A673 (cell line): ENCODE measurements around the gene ZNF837. TPM values are rescaled to one million over a fixed set of nuclear protein-coding genes. Genes with fewer than 3 reads are reported as not detected.

Experiments
- BruUV-seq: library from RNA; stranded (reverse); fragments of 400-500 nt; replicated peaks from 2 replicates; lab custom pipeline; 2021; lab: Mats Ljungman, UMichigan
- CTCF ChIA-PET: fragments of 300-600 bp; sonication (Branson Sonifier 250); formaldehyde crosslinking; loops from one replicate; lab custom pipeline; 2022; ENCODE audit warnings: antibody characterized with exemption; lab: Charles Lee
- POLR2A ChIA-PET: fragments of 300-600 bp; sonication (Branson Sonifier 250); formaldehyde crosslinking; loops from one replicate; lab custom pipeline; 2022; ENCODE audit warnings: antibody characterized with exemption; ENCODE audit not compliant: low non-redundant PET; lab: Charles Lee
- DNase-seq: peaks from one replicate; pipeline ENCODE4 v3.0.0-alpha.2; 2015; ENCODE audit warnings: low spot score
- H3K27ac ChIP-seq: fragments of 200-600 bp; sonication (generic); 2 replicates; pipeline ENCODE4 v1.5.1; 2016; ENCODE audit warnings: mixed run types, low read depth, mild to moderate bottlenecking, mixed read lengths, antibody characterized with exemption, low read length; ENCODE audit not compliant: poor library complexity, severe bottlenecking
- H3K27me3 ChIP-seq: fragments of 200-600 bp; sonication (generic); replicated peaks from 2 replicates; pipeline ENCODE4 v1.6.1; 2017; ENCODE audit warnings: mixed run types, low read depth, mild to moderate bottlenecking, mixed read lengths, antibody characterized with exemption, low read length; ENCODE audit not compliant: insufficient read depth, poor library complexity
- H3K36me3 ChIP-seq: fragments of 200-600 bp; sonication (generic); 2 replicates; pipeline ENCODE4 v1.6.1; 2016; ENCODE audit warnings: mixed run types, mild to moderate bottlenecking, mixed read lengths, antibody characterized with exemption, low read length; ENCODE audit not compliant: insufficient read depth, poor library complexity, severe bottlenecking
- H3K4me1 ChIP-seq: fragments of 200-600 bp; sonication (generic); 2 replicates; pipeline ENCODE4 v1.6.1; 2017; ENCODE audit warnings: mixed run types, mild to moderate bottlenecking, mixed read lengths, antibody characterized with exemption, low read length; ENCODE audit not compliant: insufficient read depth, poor library complexity, severe bottlenecking
- H3K4me3 ChIP-seq: fragments of 200-600 bp; sonication (generic); 2 replicates; pipeline ENCODE4 v1.5.1; 2016; ENCODE audit warnings: low read depth, mixed run types, mild to moderate bottlenecking, mixed read lengths, low read length; ENCODE audit not compliant: poor library complexity, severe bottlenecking
- H3K9me3 ChIP-seq: fragments of 200-600 bp; sonication (generic); 2 replicates; pipeline ENCODE4 v1.6.1; 2016; ENCODE audit warnings: mixed run types, low read depth, mild to moderate bottlenecking, mixed read lengths, antibody characterized with exemption, low read length; ENCODE audit not compliant: poor library complexity, severe bottlenecking
- EZH2 ChIP-seq: fragments of 200-600 bp; sonication (generic); IDR thresholded peaks from 2 replicates; pipeline ENCODE4 v1.6.1; 2017; ENCODE audit warnings: borderline replicate concordance, low read depth, mild to moderate bottlenecking, mixed read lengths, antibody characterized with exemption, low read length; ENCODE audit not compliant: poor library complexity, severe bottlenecking
- intact Hi-C: fragments of 100-400 bp; cut with micrococcal nuclease; formaldehyde crosslinking; loops from one replicate; pipeline ENCODE4 v1.10.0; 2022; ENCODE audit not compliant: unreplicated experiment
- total RNA-seq: library from RNA; stranded (reverse); gene quantifications from 2 replicates; pipeline ENCODE4 v1.2.3, GENCODE V29; 2021
- TF ChIP-seq, protein P1 (sequence below): fragments of 300-800, 200-600 bp; sonication (generic); conservative IDR thresholded peaks from 2 replicates; pipeline ENCODE4 v1.5.1; 2017; ENCODE audit warnings: low read depth, mild to moderate bottlenecking, antibody characterized with exemption, low read length, moderate library complexity, mixed read lengths

The ZNF837 gene
- total RNA-seq, 1 experiment from 2014 or later = 1.3 TPM

DNA sequence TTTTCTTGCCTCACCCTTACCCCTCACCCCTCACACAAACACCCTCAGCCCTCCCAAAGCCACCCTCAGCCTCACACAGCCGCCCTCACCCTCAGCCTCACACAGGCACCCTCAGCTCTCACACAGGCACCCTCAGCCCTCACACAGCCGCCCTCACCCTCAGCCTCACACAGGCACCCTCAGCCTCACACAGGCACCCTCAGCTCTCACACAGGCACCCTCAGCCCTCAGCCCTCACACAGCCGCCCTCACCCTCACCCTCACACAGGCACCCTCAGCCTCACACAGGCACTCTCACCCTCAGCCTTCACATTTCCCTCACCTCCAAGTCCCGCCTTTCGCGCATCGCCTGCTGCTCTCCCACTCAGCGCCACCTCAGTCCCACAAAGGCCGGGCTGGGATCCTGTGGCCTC is 54.3 kb downstream of the ZNF837 start:
- ChIA-PET CTCF (no interaction called here), POLR2A (interaction anchor here (0.6 kb wide), 1 partner anchor 20 kb away, joined by 8 read pairs; no protein-coding TSS in a partner anchor)
- BruUV-seq = no TSS peak
- Histone ChIP-seq H3K4me1 (no peaks in the 10 kb centered on the region), H3K27ac (peak overlapping the region; percentile 72), H3K36me3 (no peaks in the 10 kb centered on the region), H3K4me3 (peak overlapping the region; percentile 73), H3K9me3 (no peaks in the 10 kb centered on the region), H3K27me3 (no peaks in the 10 kb centered on the region)
- TF ChIP-seq, protein P1, sequence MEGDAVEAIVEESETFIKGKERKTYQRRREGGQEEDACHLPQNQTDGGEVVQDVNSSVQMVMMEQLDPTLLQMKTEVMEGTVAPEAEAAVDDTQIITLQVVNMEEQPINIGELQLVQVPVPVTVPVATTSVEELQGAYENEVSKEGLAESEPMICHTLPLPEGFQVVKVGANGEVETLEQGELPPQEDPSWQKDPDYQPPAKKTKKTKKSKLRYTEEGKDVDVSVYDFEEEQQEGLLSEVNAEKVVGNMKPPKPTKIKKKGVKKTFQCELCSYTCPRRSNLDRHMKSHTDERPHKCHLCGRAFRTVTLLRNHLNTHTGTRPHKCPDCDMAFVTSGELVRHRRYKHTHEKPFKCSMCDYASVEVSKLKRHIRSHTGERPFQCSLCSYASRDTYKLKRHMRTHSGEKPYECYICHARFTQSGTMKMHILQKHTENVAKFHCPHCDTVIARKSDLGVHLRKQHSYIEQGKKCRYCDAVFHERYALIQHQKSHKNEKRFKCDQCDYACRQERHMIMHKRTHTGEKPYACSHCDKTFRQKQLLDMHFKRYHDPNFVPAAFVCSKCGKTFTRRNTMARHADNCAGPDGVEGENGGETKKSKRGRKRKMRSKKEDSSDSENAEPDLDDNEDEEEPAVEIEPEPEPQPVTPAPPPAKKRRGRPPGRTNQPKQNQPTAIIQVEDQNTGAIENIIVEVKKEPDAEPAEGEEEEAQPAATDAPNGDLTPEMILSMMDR = no peak
- no peak for TF ChIP-seq EZH2
- intact Hi-C loops = no loop called here
- DNase-seq = no peak

DNA sequence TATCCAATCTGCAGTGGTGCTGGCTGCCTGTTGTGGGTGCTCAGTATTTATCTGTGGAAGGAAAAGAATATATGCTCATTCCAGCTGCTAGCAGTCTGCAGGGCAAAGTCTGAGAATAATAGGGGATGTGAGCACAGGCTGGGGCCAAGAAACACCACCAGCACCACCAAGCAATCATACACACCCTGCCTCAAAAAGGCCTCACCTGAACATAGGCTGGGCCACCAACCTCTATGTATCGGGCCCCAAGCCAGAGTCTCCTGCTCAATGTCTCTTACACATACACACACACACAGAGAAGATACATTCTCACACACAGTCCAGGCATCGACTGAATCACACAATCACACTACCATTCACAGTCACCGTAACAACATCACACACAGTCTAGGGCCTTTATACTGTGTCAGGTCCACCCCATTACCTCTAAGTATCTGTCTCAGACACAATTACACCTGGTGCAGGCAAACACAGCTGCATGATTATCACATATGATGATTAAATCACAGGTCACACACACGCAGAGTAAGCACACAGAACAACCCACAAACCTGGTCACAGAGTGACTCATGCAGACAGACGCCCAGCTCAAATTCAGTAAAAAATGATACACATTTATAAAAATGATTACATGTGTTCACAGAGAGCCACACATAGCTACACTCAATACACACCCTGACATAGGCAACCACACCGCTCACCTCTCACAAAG is 55.4 kb downstream of the ZNF837 start:
- CTCF ChIA-PET = no interaction called here
- POLR2A ChIA-PET = no interaction called here
- BruUV-seq = no TSS peak

DNA sequence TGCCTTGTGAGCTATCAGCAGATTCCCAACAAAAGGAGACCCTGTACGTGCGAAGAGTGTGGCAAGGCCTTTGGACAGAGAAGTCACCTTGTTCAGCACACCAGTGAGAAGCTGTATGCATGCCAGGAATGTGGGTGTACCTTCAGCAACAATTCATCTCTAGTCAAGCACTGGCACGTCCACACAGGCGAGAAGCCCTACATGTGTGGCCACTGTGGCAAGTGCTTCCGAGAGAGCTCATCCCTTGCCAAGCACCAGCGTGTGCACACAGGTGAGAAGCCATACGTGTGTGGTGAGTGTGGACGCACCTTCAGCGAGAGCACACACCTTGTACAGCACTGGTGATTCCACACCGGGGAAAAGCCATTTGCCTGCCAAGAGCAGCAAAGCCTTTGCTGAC is 61.6 kb downstream of the ZNF837 start:
- BruUV-seq = no TSS peak
- DNase-seq = no peak
- ChIA-PET POLR2A (interaction anchor here (0.6 kb wide), 1 partner anchor 21 kb away, joined by 8 read pairs; no protein-coding TSS in a partner anchor), CTCF (no interaction called here)
- no peak overlapping the region for H3K4me3 ChIP-seq
- H3K9me3 ChIP-seq = no peaks in the 10 kb centered on the region
- intact Hi-C loops = no loop called here
- H3K27me3 ChIP-seq = no peaks in the 10 kb centered on the region
- no peaks in the 10 kb centered on the region for H3K4me1 ChIP-seq
- H3K27ac ChIP-seq = no peak overlapping the region
- peaks cover 5% of the 10 kb centered on the region for H3K36me3 ChIP-seq
- TF ChIP-seq, protein P1 = no peak
- no peak for TF ChIP-seq EZH2

More for the DNA sequence above, 55.4 kb downstream of the ZNF837 start:
- DNase-seq = no peak
- H3K4me1 ChIP-seq = no peaks in the 10 kb centered on the region
- intact Hi-C loops = no loop called here
- no peak for TF ChIP-seq EZH2
- no peaks in the 10 kb centered on the region for H3K27me3 ChIP-seq
- H3K36me3 ChIP-seq = no peaks in the 10 kb centered on the region
- H3K27ac ChIP-seq = peak overlapping the region; percentile 72
- no peaks in the 10 kb centered on the region for H3K9me3 ChIP-seq
- peak overlapping the region; percentile 73 for H3K4me3 ChIP-seq
